Activated CD4-positive, alpha-beta T cell treated with anti-CD3 and anti-CD28 coated beads, Interleukin-2, amount 10 ng/mL, durations not matched to agents 24 days and 14 days (primary cell): ENCODE data around the gene MGAT4B. TPM values are rescaled to one million over a fixed set of nuclear protein-coding genes. Genes with fewer than 3 reads are reported as not detected.
A peak's percentile ranks its signal among the peaks of the same experiment; 100 is the strongest.
"Not testable (repeated sequence)": the region's sequence is repeated elsewhere in the genome, so short reads cannot be mapped to it uniquely, and the experiment has no call there.

Source experiments
- DNase-seq: peaks from one replicate; pipeline ENCODE4 v3.0.0; 2022
- H3K27ac Mint-ChIP-seq: one replicate; pipeline ENCODE4 v1.8.0; 2022; ENCODE audit warnings: mild to moderate bottlenecking, mixed read lengths
- H3K27me3 Mint-ChIP-seq: one replicate; pipeline ENCODE4 v1.8.0; 2022; ENCODE audit warnings: mixed read lengths
- H3K36me3 Mint-ChIP-seq: one replicate; pipeline ENCODE4 v1.8.0; 2022; ENCODE audit warnings: low read depth, mild to moderate bottlenecking, mixed read lengths
- H3K4me1 Mint-ChIP-seq: one replicate; pipeline ENCODE4 v1.8.0; 2021; ENCODE audit warnings: mixed read lengths
- H3K4me3 Mint-ChIP-seq: one replicate; pipeline ENCODE4 v1.8.0; 2022; ENCODE audit warnings: mild to moderate bottlenecking, moderate library complexity, mixed read lengths
- H3K9me3 Mint-ChIP-seq: one replicate; pipeline ENCODE4 v1.8.0; 2021; ENCODE audit warnings: mixed read lengths
- intact Hi-C: fragments of 100-400 bp; cut with micrococcal nuclease; formaldehyde crosslinking; loops from one replicate; pipeline ENCODE4 v1.15.1; 2023
- total RNA-seq: library from RNA; stranded (reverse); gene quantifications from 2 replicates; pipeline ENCODE4 v1.2.3, GENCODE V29; 2022

MGAT4B gene
- total RNA-seq = 126 and 134 TPM in 2 replicates

- peak; percentile 91 for DNase-seq
- peaks cover 32% of the 10 kb centered on the region for H3K4me1 Mint-ChIP-seq
- H3K9me3 Mint-ChIP-seq = no peaks in the 10 kb centered on the region
- no peaks in the 10 kb centered on the region for H3K27me3 Mint-ChIP-seq
- peak within 1 kb of the TSS; percentile 90 for H3K4me3 Mint-ChIP-seq
- H3K36me3 Mint-ChIP-seq = peaks cover 12% of the 10 kb centered on the region
- H3K27ac Mint-ChIP-seq = peak within 1 kb of the TSS; percentile 72
- intact Hi-C loops = loop anchor here (2.0 to 5.0 kb wide), 2 partner anchors 100 to 109 kb away; partner anchors contain the start of genes CANX and TBC1D9B
These were observed at the start of gene MGAT4B for GRCh38 chr5:179806250-179807048. Gene MGAT4B (minus strand): TSS chr5:179806866. CDS start chr5:179806583, 283 bp downstream.

- no peak overlapping the region for H3K4me3 Mint-ChIP-seq
- H3K27ac Mint-ChIP-seq = no peak overlapping the region
These were observed 47.7 kb upstream of the MGAT4B start for GRCh38 chr5:179854356-179854755.

GRCh38 chr5:179852993-179853547, 46.4 kb upstream of the MGAT4B start:
- intact Hi-C loops = no loop called here
- H3K4me1 Mint-ChIP-seq = peaks cover 10% of the 10 kb centered on the region
- H3K36me3 Mint-ChIP-seq = peaks cover 22% of the 10 kb centered on the region
- no peak for DNase-seq
- no peaks in the 10 kb centered on the region for H3K27me3 Mint-ChIP-seq
- no peaks in the 10 kb centered on the region for H3K9me3 Mint-ChIP-seq
- no peak overlapping the region for H3K27ac Mint-ChIP-seq
- no peak overlapping the region for H3K4me3 Mint-ChIP-seq

More at GRCh38 chr5:179854356-179854755, 47.7 kb upstream of the MGAT4B start:
- DNase-seq = no peak
- no peaks in the 10 kb centered on the region for H3K27me3 Mint-ChIP-seq
- peaks cover 23% of the 10 kb centered on the region for H3K36me3 Mint-ChIP-seq
- intact Hi-C loops = no loop called here
- peaks cover 11% of the 10 kb centered on the region for H3K4me1 Mint-ChIP-seq
- no peaks in the 10 kb centered on the region for H3K9me3 Mint-ChIP-seq

DNA sequence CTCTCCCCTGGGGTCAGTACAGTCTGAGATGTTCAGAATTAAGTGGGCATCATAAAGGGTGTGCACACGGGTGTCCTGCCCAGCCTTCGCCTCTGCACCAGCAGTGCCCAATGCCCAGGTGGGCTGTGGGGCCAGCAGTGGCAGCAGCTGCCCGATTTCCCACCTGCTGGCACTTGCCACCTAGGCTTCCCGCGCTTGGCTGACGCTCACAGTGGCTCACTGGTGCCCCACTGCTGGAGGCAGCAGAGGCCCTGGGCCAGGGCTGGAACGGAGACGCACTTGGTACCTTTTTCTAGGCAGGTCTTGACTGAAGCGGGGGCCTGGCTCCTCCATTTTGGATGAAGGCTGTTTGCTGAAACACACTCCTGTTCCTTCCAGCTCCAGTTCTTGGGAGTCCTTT, 35.0 kb upstream of the MGAT4B start:
- Mint-ChIP-seq H3K4me1 (peaks cover 8% of the 10 kb centered on the region), H3K4me3 (no peak overlapping the region), H3K36me3 (peaks cover 31% of the 10 kb centered on the region), H3K9me3 (peaks cover 3% of the 10 kb centered on the region), H3K27ac (no peak overlapping the region), H3K27me3 (no peaks in the 10 kb centered on the region)
- intact Hi-C loops = no loop called here
- no peak for DNase-seq

GRCh38 chr5:179840766-179841165, 34.1 kb upstream of the MGAT4B start:
- H3K4me1 Mint-ChIP-seq = peaks cover 16% of the 10 kb centered on the region
- H3K9me3 Mint-ChIP-seq = no peaks in the 10 kb centered on the region
- DNase-seq = no peak
- intact Hi-C loops = no loop called here
- H3K27me3 Mint-ChIP-seq = no peaks in the 10 kb centered on the region
- H3K36me3 Mint-ChIP-seq = peaks cover 35% of the 10 kb centered on the region
- no peak overlapping the region for H3K4me3 Mint-ChIP-seq
- no peak overlapping the region for H3K27ac Mint-ChIP-seq

GRCh38 chr5:179840321-179840720, 33.7 kb upstream of the MGAT4B start:
- intact Hi-C loops = no loop called here
- DNase-seq = no peak
- no peaks in the 10 kb centered on the region for H3K27me3 Mint-ChIP-seq
- H3K4me3 Mint-ChIP-seq = no peak overlapping the region
- H3K4me1 Mint-ChIP-seq = peaks cover 16% of the 10 kb centered on the region
- H3K27ac Mint-ChIP-seq = no peak overlapping the region
- H3K9me3 Mint-ChIP-seq = no peaks in the 10 kb centered on the region
- H3K36me3 Mint-ChIP-seq = peaks cover 35% of the 10 kb centered on the region

DNA sequence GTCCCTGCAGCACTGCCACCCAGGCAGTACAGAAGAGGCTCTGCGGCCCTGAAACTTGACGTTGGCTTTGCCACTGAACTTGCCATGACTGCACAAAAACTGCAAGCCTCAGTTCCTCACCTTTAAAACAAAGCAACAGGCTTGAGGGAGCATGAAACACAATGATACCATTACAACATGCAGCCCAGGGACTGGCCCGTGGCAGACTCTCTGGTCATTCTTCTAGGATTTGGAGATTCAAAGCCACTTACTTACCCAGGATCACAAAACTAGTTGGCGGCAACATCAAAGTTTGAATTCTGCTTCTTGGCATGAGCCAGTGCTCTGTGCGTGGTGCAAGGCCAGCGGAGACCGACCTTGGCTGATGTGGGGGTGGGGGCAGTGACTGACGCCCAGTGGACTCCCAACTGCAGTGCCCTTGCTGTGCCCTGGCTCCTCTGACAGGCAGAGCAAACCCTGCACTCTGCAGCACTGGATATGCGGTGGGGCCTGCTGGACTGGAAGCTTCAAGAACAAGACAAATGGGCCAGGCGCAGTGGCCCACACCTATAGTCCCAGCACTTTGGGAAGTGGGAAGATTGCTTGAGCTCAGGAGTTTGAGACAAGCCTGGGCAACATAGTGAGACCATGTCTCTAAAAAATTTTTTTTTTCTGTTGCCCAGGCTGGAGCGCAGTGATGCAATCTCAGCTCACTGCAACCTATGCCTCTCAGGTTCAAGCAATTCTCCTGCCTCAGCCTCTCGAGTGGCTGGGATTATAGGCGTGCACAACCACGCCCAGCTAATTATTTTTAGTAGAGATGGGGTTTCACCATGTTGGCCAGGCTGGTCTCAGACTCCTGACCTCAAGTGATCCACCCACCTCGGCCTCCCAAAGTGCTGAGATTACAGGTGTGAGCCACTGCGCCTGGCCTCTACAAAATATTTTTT, 32.9 kb upstream of the MGAT4B start:
- intact Hi-C loops = loop anchor here (5.0 kb wide), 1 partner anchor 37 kb away; no protein-coding TSS in a partner anchor
- Mint-ChIP-seq H3K27me3 (no peaks in the 10 kb centered on the region), H3K9me3 (no peaks in the 10 kb centered on the region), H3K27ac (no peak overlapping the region), H3K4me3 (no peak overlapping the region), H3K4me1 (peaks cover 16% of the 10 kb centered on the region), H3K36me3 (peaks cover 36% of the 10 kb centered on the region)
- no peak for DNase-seq

- no peaks in the 10 kb centered on the region for H3K9me3 Mint-ChIP-seq
- H3K4me3 Mint-ChIP-seq = peak overlapping the region; percentile 61
- intact Hi-C loops = loop anchor here (2.0 to 5.0 kb wide), 2 partner anchors 17 to 35 kb away; partner anchors contain the start of gene SQSTM1
These were observed 30.7 kb upstream of the MGAT4B start for GRCh38 chr5:179837076-179838011.

DNA sequence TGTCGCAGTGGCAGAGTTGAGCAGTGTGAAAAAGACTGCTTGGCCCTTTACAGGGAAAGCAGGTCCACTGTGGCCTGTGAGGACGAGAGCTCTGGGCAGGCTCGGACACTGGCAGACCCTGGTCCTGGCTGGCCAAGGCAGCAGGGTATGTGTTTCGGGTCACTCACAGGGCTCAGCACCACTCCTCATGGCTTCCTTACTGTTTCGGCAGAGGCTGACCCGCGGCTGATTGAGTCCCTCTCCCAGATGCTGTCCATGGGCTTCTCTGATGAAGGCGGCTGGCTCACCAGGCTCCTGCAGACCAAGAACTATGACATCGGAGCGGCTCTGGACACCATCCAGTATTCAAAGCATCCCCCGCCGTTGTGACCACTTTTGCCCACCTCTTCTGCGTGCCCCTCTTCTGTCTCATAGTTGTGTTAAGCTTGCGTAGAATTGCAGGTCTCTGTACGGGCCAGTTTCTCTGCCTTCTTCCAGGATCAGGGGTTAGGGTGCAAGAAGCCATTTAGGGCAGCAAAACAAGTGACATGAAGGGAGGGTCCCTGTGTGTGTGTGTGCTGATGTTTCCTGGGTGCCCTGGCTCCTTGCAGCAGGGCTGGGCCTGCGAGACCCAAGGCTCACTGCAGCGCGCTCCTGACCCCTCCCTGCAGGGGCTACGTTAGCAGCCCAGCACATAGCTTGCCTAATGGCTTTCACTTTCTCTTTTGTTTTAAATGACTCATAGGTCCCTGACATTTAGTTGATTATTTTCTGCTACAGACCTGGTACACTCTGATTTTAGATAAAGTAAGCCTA, 29.8 kb upstream of the MGAT4B start:
- H3K27me3 Mint-ChIP-seq = no peaks in the 10 kb centered on the region
- DNase-seq = peak; percentile 89
- H3K9me3 Mint-ChIP-seq = no peaks in the 10 kb centered on the region
- H3K36me3 Mint-ChIP-seq = peaks cover 55% of the 10 kb centered on the region
- peak overlapping the region; percentile 61 for H3K4me3 Mint-ChIP-seq
- peak overlapping the region; percentile 87 for H3K27ac Mint-ChIP-seq
- H3K4me1 Mint-ChIP-seq = peaks cover 18% of the 10 kb centered on the region
- intact Hi-C loops = loop anchor here (1.0 to 5.0 kb wide), 3 partner anchors 16 to 34 kb away; partner anchors contain the start of genes MRNIP and SQSTM1

More at GRCh38 chr5:179837076-179838011, 30.7 kb upstream of the MGAT4B start:
- peaks cover 50% of the 10 kb centered on the region for H3K36me3 Mint-ChIP-seq
- H3K4me1 Mint-ChIP-seq = peaks cover 18% of the 10 kb centered on the region
- no peaks in the 10 kb centered on the region for H3K27me3 Mint-ChIP-seq
- peak overlapping the region; percentile 87 for H3K27ac Mint-ChIP-seq
- no peak for DNase-seq

DNA sequence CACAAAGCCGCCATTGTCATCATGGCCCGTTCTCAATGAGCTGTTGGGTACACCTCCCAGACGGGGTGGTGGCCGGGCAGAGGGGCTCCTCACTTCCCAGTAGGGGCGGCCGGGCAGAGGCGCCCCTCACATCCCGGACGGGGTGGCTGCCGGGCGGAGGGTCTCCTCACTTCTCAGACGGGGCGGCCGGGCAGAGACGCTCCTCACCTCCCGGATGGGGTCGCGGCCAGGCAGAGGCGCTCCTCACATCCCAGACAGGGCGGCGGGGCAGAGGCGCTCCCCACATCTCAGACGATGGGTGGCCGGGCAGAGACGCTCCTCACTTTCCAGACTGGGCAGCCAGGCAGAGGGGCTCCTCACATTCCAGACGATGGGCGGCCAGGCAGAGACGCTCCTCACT, 28.2 kb upstream of the MGAT4B start:
- H3K27me3 Mint-ChIP-seq, H3K27ac Mint-ChIP-seq, H3K4me3 Mint-ChIP-seq, H3K9me3 Mint-ChIP-seq, DNase-seq: not testable (repeated sequence)
- intact Hi-C loops = loop anchor here (5.0 kb wide), 1 partner anchor 33 kb away; no protein-coding TSS in a partner anchor
- Mint-ChIP-seq H3K4me1 (peaks cover 18% of the 10 kb centered on the region), H3K36me3 (peaks cover 63% of the 10 kb centered on the region)

DNA sequence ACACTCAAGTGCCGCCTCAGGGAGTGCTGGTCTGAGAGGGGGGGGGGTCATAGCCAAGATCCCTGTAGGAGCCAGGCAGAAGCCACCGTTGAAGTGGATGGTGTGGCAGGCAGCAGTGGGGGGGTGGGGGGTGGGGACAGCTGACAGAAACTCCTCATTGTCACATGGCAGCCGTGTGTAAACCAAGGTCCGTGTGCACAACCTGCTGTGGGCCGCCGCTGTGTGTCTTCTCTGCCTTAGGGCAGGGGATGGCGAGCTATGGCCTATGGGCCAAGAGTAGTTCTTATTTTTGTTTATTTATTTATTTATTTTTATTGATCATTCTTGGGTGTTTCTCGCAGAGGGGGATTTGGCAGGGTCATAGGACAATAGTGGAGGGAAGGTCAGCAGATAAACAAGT, 27.5 kb upstream of the MGAT4B start:
- Mint-ChIP-seq H3K4me1 (peaks cover 18% of the 10 kb centered on the region), H3K4me3 (no peak overlapping the region), H3K36me3 (peaks cover 65% of the 10 kb centered on the region), H3K27ac (no peak overlapping the region), H3K9me3 (no peaks in the 10 kb centered on the region), H3K27me3 (no peaks in the 10 kb centered on the region)
- DNase-seq = no peak
- intact Hi-C loops = no loop called here

DNA sequence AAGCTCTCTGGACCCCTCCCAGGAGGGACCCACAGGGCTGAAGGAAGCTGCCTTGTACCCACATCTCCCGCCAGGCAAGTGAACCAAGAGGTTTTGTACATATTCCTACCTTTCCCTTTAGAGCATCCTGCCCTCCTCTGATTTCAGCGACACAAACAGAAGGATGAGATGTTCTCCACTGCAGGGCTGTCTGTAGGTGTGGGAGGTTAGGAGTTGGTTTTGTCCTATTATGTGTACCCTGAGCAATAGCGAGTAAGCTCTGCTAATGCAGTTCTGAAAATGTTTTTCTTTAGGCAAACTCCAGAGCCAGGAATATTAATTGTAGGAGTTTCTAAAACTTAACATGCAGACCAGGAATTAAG, 27.0 kb upstream of the MGAT4B start:
- no peak overlapping the region for H3K4me3 Mint-ChIP-seq
- DNase-seq = no peak
- peaks cover 69% of the 10 kb centered on the region for H3K36me3 Mint-ChIP-seq
- no peaks in the 10 kb centered on the region for H3K9me3 Mint-ChIP-seq
- intact Hi-C loops = no loop called here
- no peaks in the 10 kb centered on the region for H3K27me3 Mint-ChIP-seq
- H3K4me1 Mint-ChIP-seq = peaks cover 18% of the 10 kb centered on the region
- H3K27ac Mint-ChIP-seq = no peak overlapping the region
